Jurkat, Clone E6-1 (cell line): ENCODE results near the gene MYADML2.

Source experiments
- DNase-seq: peaks from one replicate; pipeline ENCODE4 v3.0.0-alpha.2; 2011; ENCODE audit warnings: low read depth, low spot score
- H3K4me3 ChIP-seq: 2 replicates; pipeline ENCODE4 v1.5.1; 2011; ENCODE audit warnings: mild to moderate bottlenecking, low read length, control low read depth, moderate library complexity

The MYADML2 gene

DNA sequence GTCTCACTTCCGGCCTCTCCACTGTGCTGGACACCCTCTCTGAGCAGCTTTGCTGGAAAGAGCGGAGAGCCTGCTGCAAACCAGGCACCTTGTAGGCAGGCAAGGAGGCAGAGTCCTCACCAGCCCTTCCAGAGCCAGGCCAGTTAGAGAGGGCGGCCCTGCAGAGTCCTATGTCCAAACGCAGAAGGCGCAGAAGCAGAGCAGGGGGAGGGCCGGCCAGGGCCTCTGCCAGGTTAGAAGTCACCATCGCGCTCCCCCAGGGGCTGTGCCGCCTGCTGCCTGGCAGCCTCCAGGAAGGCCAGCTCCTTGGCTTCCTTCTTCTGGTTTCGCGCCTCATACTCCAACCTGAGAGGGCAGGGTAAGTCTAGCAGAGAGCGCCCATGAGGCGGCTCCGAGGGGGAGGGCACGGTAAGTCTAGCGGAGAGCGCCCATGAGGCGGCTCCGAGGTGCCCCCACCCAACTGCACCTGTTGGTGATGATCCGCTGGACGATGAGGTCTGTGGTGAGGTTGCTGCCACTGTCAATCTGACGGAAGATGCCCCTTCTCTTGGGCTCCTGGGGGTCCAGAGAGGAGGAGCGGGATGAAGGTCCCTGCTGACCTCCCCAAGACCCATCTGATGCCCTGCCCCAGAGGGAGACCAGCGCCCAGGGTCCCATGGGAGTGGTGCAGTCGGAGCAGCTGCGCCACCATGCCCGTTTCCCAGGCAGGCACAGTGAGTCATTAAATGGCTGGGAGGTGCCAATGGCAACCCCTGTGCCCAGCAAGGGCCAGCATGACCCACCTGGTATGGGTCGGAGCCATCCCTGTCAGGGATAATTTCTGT lies 42.2 kb downstream of the MYADML2 start:
- no peak for DNase-seq
- no peak overlapping the region for H3K4me3 ChIP-seq

DNA sequence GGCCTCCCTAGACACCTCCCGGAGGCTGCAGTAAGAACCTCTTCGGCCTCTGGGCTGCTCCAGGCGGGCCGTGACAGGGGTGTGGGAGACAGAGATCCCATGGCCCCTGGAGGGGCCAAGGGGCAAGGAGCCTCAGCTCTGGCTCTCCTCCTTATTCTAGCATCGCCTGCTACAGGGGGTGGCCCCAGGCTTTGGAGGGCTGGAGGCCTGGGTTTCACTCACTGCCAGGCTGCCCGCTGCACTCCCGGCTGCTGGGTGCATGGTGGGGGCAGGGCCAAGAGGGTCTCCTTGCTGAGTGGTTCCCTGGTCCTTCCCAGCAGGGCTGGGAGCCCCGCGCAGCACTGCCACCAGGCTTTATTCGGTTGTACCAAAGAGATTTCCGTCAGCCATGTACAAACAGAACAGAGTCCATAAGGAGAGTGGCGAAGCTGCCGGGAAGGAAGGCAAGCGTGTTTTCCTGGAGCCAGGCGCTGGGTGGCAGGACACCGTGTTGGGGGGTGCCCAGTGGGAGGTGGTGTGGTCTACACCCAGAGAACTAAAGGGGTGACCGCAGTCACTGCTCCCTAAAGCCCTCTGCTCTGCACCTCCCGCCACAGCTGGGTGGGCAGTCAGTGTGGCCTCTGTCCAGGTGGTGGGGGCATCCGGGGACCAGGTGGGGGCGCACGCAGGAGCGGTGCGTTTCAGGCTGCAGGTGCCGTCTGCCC lies 43.0 kb downstream of the MYADML2 start:
- H3K4me3 ChIP-seq = no peak overlapping the region
- DNase-seq = no peak

DNA sequence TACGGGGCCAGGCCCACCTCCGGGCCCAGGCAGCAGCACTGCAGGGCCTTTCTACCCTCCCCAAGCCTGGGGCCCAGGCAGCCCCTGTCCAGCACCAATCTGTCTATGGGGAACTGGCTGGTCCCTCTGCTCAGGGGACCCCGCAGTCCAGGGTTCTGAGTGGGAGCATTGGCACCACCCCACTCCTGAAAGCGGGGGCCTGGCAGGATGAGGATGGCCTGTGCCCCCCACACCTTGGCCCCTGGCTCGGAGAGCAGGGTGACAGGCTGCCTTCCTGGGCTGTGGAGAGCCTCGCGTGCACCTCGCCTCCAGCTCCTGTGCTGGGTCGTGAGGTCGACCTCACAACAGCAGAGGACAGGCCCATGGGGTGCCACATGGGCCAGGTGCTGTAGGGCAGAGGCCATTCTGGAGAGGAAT lies 43.6 kb downstream of the MYADML2 start:
- DNase-seq = no peak
- no peak overlapping the region for H3K4me3 ChIP-seq

DNA sequence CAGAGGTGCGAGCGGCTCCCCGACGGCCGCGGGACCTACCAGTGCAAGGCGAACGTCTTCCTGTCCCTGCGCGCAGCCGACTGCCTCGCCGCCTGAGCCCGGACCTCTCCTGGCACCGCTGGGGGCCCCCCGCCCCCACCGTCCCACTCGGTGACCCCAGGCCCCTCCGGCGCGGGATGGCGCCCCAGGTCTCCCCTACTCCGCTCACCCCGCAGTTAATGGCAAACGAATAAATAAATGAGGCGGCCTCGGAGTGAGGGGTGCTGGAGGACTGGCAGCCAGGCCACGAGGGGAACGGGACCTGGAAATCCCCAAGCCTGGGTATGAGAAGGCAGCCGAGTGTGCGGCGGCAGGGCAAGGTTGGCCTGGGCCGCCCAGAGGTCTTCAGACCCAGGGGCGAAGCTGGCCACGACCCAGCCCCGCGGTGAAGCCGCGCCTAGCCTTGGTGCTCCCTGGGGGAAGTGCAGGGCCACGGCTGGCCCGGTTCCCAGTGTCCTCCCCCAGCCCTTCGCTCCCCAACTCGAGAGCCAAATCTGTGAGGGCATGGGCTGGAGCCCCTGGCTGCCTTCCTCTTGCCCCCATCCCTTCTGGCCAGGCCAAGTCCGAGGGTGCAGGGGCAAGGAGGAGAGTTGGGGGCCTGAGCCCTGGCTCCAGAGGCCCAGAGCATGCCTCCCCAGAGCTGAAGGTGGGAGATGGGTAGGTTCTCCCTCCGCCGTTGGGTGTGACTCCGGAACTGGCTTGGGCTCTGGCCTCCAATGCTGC lies 44.2 kb downstream of the MYADML2 start:
- DNase-seq = no peak
- no peak overlapping the region for H3K4me3 ChIP-seq

DNA sequence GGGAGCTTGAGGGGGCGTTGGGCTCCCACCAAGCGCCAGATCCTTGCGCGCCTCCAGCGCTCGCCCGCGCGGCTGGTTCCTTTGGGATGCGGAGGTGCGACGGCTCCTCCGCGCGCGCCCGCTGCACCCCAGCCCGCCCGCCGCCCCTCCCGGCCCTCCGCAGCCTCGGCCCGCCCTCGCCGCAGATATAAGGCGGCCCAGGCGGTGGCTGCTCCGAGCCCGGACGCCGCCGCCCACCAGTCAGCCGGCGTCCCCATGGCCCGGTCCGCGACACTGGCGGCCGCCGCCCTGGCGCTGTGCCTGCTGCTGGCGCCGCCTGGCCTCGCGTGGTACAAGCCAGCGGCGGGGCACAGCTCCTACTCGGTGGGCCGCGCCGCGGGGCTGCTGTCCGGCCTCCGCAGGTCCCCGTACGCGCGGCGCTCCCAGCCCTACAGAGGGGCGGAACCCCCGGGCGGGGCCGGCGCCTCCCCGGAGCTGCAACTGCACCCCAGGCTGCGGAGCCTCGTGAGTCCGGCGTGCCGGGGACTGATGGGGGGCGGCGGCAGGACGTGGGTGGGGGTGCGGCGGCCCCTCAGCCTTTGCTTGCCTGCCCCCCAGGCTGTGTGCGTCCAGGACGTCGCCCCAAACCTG lies 44.9 kb downstream of the MYADML2 start, which contains the start of gene NPB:
NPB (plus strand) TSS at position 216 of the 630 bp plus-strand sequence; CDS start at position 256, 40 bp downstream.
- H3K4me3 ChIP-seq = no peak within 1 kb of the TSS
- DNase-seq = no peak

DNA sequence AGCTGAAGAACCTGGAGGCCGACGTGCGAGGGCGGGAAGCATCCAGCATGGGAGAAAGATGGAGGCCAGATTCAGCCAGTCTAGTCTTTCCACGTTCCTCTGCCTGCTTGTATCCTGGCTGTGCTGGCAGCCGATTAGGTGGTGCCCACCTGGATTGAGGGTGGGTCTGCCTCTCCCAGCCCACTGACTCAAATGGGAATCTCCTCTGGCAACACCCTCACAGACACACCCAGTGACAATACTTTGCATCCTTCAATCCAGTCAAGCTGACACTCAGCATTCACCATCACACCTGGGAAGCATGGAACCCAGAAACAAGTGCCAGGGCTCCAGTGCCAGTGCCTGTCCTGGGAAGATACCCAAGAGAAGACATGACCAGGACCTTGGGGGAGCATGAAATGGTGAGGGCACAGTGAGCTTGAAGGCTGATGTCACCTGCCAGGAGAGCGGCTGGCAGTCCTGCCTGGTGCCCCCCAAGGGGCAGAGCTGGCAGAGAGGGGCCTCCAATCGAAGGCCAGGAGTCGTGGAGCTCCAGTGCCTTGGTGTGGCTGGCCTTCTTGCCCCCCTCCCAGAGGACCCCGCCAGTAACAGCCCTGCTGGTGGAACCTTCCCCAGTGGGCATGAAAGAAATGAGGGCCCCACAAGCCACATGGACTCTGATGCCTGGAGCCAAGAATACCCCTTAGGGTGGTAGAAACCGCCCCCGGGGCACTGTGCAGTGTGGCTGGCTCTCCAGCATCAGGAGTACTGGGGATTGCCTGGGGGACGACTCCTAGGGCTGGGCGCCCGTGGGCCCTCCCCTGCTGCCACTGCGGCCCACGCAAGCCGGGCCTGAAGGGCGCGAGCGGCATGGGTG lies 45.6 kb downstream of the MYADML2 start:
- no peak overlapping the region for H3K4me3 ChIP-seq
- DNase-seq = no peak

DNA sequence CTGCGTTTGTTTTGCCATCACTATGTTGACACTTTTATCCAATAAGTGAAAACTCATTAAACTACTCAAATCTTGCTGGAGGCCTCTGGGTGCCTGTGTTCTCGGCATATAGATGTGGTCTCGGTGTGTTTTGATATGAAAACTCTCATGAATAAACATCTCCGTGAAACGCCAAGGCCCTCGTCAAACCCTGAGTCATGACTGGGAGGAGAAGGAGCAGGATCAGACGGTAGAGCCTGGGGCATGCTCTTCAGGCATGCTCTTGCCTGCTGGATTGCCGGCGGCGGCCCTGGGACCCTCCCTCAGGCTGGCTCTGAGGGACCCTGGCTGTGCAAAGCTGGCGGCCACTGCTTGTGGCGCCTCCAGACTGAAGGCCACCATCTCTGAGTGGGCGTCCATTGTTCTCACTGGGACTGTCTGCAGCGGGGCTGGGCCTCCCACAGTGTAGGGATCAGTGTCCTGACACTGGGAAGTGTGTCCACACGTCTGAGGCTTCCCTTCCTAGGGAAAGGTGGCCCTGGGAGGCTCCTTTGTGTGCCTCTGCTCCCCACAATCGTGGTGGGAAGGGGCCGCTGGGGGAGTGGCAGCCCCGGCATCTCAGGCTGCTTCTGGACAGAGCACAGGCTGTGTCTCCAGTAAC lies 46.7 kb downstream of the MYADML2 start:
- DNase-seq = no peak
- H3K4me3 ChIP-seq = no peak overlapping the region

DNA sequence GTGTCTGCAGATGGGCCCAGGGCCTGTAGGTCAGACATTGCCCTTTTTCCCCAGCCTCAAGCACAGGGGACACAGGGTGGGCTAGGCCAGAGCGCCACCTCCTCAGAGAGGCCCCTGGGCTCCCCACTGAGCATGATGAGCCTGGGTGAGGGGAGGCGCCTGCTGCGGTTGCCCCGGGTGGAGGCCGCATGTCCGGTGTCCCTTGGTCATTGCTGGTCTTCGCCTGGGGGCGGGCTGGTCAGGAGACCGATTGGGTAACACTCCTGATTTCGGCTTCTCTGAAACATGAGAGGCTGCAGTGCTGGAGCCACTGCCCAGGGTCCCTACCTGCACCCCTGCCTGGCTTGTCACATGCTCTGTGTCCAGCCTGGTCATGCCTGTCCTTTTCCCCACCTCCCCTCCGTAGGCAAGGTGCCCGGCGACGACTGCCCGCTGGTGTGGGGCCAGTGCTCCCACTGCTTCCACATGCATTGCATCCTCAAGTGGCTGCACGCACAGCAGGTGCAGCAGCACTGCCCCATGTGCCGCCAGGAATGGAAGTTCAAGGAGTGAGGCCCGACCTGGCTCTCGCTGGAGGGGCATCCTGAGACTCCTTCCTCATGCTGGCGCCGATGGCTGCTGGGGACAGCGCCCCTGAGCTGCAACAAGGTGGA lies 47.4 kb downstream of the MYADML2 start:
- no peak overlapping the region for H3K4me3 ChIP-seq
- no peak for DNase-seq

DNA sequence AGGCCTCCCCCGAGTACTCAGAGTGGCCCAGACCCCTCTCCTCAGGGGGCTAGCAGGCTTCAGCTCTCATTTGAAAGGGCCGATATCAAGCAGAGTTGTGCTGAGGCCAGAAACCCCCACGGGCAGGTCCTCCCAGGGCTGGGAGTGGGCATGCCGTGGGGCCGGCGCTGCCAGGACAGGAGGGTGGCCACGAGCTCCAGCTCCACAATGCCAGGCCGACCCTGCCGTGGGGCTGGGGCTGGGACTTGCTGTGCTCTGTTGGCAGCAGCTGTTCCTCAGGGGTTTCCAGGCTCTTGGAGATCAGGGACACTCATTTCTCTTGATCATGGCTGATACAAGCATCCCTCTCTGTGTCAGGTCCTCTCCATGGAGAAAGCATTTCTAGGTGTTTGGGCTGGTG lies 48.1 kb downstream of the MYADML2 start:
- no peak overlapping the region for H3K4me3 ChIP-seq
- no peak for DNase-seq

DNA sequence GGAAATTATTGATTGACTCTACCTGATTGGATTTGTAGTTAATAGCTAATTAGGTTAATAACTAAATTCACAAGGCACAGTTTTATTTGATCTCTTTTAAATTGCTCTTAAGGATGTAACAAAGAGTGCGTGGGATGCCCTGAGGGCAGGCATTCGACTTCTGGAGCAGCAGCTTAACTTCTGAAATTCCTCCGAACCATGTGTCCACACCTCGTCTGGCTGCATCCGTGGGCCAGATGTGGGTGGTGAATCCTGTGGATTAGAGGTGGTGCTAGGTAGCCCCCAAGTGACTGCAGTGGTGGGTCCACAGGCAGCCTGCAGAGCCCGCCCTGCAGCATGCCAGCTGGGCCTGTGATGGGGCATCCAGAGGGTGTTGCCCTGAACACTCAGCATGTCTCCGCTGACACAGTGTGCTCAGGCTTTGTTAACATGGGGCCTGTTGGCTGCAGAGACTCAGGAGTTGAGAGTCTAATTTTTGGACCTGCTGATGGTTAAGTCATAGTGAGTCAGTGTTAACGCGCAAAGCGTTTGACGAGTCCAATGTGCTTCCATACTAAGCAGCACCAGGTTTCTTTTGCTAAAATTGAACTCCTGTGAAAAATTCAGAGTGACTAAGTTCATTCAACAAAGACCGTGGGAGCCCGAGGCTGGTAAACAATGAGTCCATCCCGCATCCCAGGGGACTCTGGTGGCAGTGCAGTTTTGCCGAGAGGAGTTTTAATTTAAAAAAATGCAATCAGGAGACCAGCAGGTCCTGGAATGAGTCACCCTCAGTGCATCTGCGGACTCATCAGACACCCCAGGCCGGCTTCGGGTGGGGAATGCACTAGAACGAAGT lies 48.8 kb downstream of the MYADML2 start:
- DNase-seq = no peak

DNA sequence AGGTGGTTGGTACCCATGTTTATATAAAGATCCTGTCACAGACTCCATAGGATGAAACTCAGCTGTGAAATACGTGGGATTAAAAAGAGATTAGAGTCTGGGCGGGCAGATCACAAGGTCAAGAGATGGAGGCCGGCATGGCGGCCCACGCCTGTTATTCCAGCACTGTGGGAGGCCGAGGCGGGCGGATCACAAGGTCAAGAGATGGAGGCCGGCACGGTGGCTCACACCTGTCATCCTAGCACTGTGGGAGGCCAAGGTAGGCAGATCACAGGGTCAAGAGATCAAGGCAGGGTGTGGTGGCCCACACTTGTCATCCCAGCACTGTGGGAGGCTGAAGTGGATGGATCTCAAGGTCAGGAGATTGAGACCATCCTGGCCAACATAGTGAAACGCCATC lies 51.6 kb downstream of the MYADML2 start:
- no peak overlapping the region for H3K4me3 ChIP-seq
- DNase-seq = no peak

More for the DNA sequence above, 48.8 kb downstream of the MYADML2 start:
- H3K4me3 ChIP-seq = no peak overlapping the region

DNA sequence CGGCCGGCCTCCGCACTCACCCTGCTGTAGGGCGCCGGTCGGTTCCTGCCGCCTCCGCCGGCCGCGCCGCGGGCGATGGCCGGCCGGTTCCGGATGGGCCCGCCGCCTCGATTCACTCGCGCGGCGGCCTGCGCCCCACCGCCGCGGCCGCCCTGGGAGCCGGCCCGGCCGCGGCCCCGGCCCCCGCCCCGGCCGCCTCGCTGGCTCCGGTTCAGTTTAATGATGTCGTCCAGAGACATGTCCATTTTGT lies 55.8 kb downstream of the MYADML2 start:
- no peak for DNase-seq
- peak overlapping the region; percentile 91 for H3K4me3 ChIP-seq

DNA sequence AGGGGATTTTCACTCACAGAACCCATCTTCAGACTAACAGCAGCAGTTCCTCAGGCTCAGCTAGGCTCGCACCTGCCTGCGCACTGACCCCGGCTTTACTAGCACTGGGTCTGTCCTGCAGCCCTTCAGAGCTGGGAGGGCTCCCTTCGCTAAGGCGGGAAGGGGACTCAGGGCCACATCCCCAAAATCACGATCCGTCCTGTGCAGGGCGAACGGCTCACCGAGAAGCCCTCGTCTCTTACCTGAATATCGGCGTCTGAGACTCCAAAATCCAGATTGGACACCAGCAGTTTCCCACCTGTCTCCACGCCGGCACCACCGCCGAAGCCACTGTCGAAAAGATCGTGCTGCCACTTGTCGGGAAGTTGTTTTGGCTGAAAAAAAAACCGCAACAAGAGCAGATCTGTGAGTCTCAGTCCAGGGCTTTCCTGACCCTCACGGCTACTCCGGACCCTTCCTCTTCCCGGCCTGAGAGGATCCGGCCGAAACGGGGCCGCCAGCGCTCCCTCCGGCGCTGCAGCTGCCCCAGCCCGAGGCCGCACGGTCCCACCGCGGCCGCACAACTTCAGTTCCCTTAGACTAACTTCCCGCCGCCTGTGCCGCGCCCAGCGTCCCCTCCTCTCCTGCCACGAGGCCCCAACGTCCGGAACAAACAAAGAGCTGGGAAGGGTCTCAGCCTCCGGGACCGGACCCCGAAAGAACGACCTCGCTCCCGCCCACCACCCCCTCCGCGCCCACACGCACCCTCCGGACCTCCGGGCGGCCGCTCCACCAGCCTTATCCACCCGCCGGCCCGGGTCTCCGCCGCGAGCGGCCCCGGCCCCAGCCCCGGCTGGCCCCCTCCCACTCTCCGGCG lies 56.4 kb downstream of the MYADML2 start:
- no peak for DNase-seq
- H3K4me3 ChIP-seq = peak overlapping the region; percentile 91
